HUDEP-2 (cell line): ENCODE results near the gene PRRC2A.

Source experiments
- DNase-seq, 76 experiments: peaks; one replicate each; lab custom pipeline; 2025; ENCODE audit not compliant: unreplicated experiment in 76 of 76; lab: John Stamatoyannopoulos, UW

The PRRC2A gene

GRCh38 chr6:31621991-31622390 is 1.5 kb downstream of the PRRC2A start:
- no peak for DNase-seq

- DNase-seq: no peak
These were observed 2.2 kb downstream of the PRRC2A start for GRCh38 chr6:31622684-31623091.

GRCh38 chr6:31624070-31624469 is 3.6 kb downstream of the PRRC2A start:
- DNase-seq: no peak

GRCh38 chr6:31626952-31627351 is 6.4 kb downstream of the PRRC2A start:
- no peak for DNase-seq

GRCh38 chr6:31627690-31628287 is 7.3 kb downstream of the PRRC2A start:
- no peak for DNase-seq

- DNase-seq: no peak
These were observed 8.5 kb downstream of the PRRC2A start for GRCh38 chr6:31629014-31629413.

GRCh38 chr6:31630177-31630934 is 9.8 kb downstream of the PRRC2A start:
- DNase-seq: no peak

- no peak for DNase-seq
These were observed 10.7 kb downstream of the PRRC2A start for GRCh38 chr6:31631209-31631608.

- no peak for DNase-seq
These were observed 11.3 kb downstream of the PRRC2A start for GRCh38 chr6:31631681-31632278.

GRCh38 chr6:31632279-31632946 is 11.9 kb downstream of the PRRC2A start:
- DNase-seq: no peak

- no peak for DNase-seq
These were observed 12.9 kb downstream of the PRRC2A start for GRCh38 chr6:31633447-31633846.

GRCh38 chr6:31634131-31634530 is 13.6 kb downstream of the PRRC2A start:
- DNase-seq: no peak

- DNase-seq: no peak
These were observed 14.6 kb downstream of the PRRC2A start for GRCh38 chr6:31634969-31635575.

- no peak for DNase-seq
These were observed 16.4 kb downstream of the PRRC2A start for GRCh38 chr6:31636698-31637596.

GRCh38 chr6:31639043-31639442 is 18.5 kb downstream of the PRRC2A start:
- DNase-seq: no peak

- DNase-seq: no peak
These were observed 18.9 kb downstream of the PRRC2A start for GRCh38 chr6:31639449-31639861.

GRCh38 chr6:31640612-31641011 is 20.1 kb downstream of the PRRC2A start:
- no peak for DNase-seq

GRCh38 chr6:31641370-31641769 is 20.9 kb downstream of the PRRC2A start:
- DNase-seq: no peak

GRCh38 chr6:31642798-31643570 is 22.5 kb downstream of the PRRC2A start:
- no peak for DNase-seq
